A549 treated with AZD2906 at 1 μM for 4 hours (cell line): Measurements from ENCODE around the gene OR4K15. TPM values are rescaled to one million over a fixed set of nuclear protein-coding genes. Genes with fewer than 3 reads are reported as not detected.

Experiments
- total RNA-seq: library from RNA; stranded (reverse); fragments of 200-300 nt; extraction: Qiagen RNA extraction; gene quantifications from 5 replicates; pipeline ENCODE4 v1.2.3, GENCODE V29; 2022

Gene OR4K15, protein sequence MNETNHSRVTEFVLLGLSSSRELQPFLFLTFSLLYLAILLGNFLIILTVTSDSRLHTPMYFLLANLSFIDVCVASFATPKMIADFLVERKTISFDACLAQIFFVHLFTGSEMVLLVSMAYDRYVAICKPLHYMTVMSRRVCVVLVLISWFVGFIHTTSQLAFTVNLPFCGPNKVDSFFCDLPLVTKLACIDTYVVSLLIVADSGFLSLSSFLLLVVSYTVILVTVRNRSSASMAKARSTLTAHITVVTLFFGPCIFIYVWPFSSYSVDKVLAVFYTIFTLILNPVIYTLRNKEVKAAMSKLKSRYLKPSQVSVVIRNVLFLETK
- total RNA-seq, result not detected in 5 replicates

DNA sequence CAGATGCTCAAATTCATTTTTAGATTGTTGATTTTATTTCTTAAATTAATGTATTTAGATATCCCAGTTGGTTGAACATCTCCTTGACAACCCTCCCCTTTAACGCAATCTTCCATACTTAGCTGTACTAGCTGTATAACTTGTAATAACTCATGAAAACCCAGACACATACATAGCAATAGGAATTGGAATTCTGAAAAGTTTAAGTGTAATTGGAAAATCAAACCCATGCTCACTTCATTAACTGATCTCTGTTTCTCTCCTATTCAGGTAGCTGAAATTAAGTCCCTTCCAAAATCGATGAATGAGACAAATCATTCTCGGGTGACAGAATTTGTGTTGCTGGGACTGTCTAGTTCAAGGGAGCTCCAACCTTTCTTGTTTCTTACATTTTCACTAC lies at the start of gene OR4K15:
OR4K15 (plus strand) TSS at position 301 of the 400 bp plus-strand sequence; CDS start at position 301, 0 bp downstream.

DNA sequence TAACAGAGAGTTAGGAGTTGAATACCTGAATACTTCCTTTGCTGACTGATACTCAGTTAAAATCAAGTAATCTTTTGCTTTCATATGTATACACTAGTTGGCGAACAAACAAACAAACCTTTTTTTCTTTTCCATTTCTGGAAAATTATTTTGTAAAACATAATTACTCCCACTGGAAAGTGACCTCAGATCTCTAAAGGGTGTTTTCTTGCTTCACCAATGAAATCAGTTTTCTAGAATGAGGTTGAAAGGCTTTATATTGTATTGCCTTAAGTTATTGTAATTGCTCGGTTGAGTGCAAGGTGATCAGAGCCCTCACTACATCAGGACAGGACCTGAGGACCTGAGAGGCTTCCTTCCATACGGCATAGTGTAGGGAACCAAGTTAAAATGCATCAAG lies 44.8 kb upstream of the OR4K15 start, which contains the start of gene OR4K1:
OR4K1 (plus strand) TSS at position 301 of the 400 bp plus-strand sequence. CDS start 4,750 bp downstream, outside the sequence.

DNA sequence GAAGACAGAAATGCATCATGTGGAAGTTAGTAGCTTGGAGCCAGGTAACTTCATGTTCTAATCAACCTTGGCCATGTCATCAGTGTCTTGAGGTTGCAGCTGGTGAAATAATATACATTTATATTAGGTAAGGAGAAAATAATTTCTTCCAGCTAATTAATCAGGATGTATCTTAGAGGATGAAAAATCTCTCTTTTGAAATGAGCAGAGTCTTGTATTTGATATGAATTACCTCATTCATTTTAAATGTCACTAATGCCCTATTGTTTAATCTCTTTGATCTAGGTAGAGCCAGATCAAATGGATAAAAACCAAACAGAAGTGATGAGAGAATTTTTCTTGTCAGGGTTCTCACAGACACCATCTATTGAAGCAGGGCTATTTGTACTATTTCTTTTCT lies 26.5 kb downstream of the OR4K15 start, which contains the start of gene OR4Q2:
OR4Q2 (plus strand) TSS at position 301 of the 400 bp plus-strand sequence.

DNA sequence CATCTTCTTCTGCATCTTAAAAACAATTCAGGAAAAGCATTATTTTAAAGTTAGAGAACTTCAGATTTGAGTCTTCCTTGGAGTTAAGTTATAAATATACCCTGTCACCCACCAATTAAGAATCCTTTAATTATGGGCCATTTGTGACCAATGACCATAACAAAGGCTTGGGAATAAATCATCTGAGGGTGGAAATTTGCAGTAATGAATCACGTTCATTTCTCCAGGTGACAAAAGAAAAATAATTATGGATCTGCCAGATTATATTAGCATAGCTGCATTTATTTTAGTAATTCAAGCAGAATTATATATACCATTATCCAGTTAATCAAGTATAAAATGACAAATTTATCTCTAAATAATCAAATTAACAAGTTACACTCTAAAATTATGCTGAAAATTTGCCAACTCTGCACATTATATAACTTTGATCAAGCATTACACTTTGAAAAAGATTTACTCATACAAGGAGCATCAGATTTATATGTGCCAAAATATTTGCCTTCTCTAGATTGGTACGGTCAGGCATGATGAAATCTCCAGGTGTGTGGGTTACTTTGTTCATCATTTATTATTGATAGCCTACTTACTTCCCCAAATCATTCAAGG lies 44.0 kb downstream of the OR4K15 start, which contains the start of gene OR4K14:
OR4K14 (minus strand) TSS at position 51 of the 609 bp plus-strand sequence. CDS start 4,114 bp downstream, outside the sequence.

Other genes starting within 250 kb of the OR4K15 start
- not detected in 5 replicates for gene OR4Q3, start 232.0 kb upstream of the OR4K15 start, total RNA-seq
- not detected in 5 replicates for gene OR4M1, start 202.1 kb upstream of the OR4K15 start, total RNA-seq
- gene OR4N2, start 171.8 kb upstream of the OR4K15 start, total RNA-seq, result not detected in 5 replicates
- not detected in 5 replicates for gene OR4K2, start 100.4 kb upstream of the OR4K15 start, total RNA-seq
- not detected in 5 replicates for gene OR4K5, start 55.0 kb upstream of the OR4K15 start, total RNA-seq
- gene OR4K1, start 44.7 kb upstream of the OR4K15 start, total RNA-seq, result not detected in 5 replicates
- gene OR4Q2, start 26.6 kb downstream of the OR4K15 start, total RNA-seq, result not detected in 5 replicates
- gene OR4K14, start 43.7 kb downstream of the OR4K15 start, total RNA-seq, result not detected in 5 replicates
- not detected in 5 replicates for gene OR4K13, start 60.4 kb downstream of the OR4K15 start, total RNA-seq
- not detected in 5 replicates for gene OR4L1, start 84.5 kb downstream of the OR4K15 start, total RNA-seq
- gene OR4K17, start 135.1 kb downstream of the OR4K15 start, total RNA-seq, result not detected in 5 replicates
- not detected in 5 replicates for gene OR4N5, start 163.2 kb downstream of the OR4K15 start, total RNA-seq
- not detected in 5 replicates for gene OR11G2, start 215.3 kb downstream of the OR4K15 start, total RNA-seq
- not detected in 5 replicates for gene OR11H6, start 248.1 kb downstream of the OR4K15 start, total RNA-seq